ENCODE measurements around the gene CDH4. TPM values are rescaled to one million over a fixed set of nuclear protein-coding genes. Genes with fewer than 3 reads are reported as not detected.

Gene CDH4
- polyA plus RNA-seq, 4 donors, result 0.09 to 4.1 (median 0.25) TPM

- no peaks in the 10 kb centered on the region for H3K4me1 ChIP-seq (ENCODE audit: control insufficient read depth in 3 of 3, insufficient read depth in 2 of 3, low read depth in 1 of 3, low read length in 2 of 3)
Observed at GRCh38 chr20:61720348-61720696, 468.3 kb downstream of the CDH4 start.

GRCh38 chr20:61722146-61722678 is 470.2 kb downstream of the CDH4 start:
- no peaks in the 10 kb centered on the region for H3K36me3 ChIP-seq (ENCODE audit: control insufficient read depth in 3 of 3, insufficient read depth in 2 of 3, low read depth in 1 of 3, low read length in 3 of 3)
- FAIRE-seq, result no peak
- WGBS, 3 donors, result 51 to 66% (median 55%) methylated on average over 8 of the region's 8 CpGs
- no peaks in the 10 kb centered on the region for H3K4me1 ChIP-seq (ENCODE audit: control insufficient read depth in 3 of 3, insufficient read depth in 2 of 3, low read depth in 1 of 3, low read length in 2 of 3)
- no peak for DNase-seq
- no peak overlapping the region for H3K27ac ChIP-seq (ENCODE audit: low read depth in 1 of 3, low read length in 2 of 3)
- H3K9me3 ChIP-seq (ENCODE audit: control insufficient read depth in 2 of 2, insufficient read depth in 1 of 2, low read depth in 1 of 2, low read length in 1 of 2), result no peaks in the 10 kb centered on the region
- no peaks in the 10 kb centered on the region for H3K27me3 ChIP-seq (ENCODE audit: control insufficient read depth in 3 of 3, insufficient read depth in 3 of 3, low read length in 3 of 3)
- H3K4me3 ChIP-seq (ENCODE audit: low read depth in 1 of 3, low read length in 3 of 3), result no peak overlapping the region

More at GRCh38 chr20:61720348-61720696, 468.3 kb downstream of the CDH4 start:
- no peak for FAIRE-seq
- WGBS, 3 donors, result 28 to 54% (median 33%) methylated on average over 4 of the region's 4 CpGs
- no peak overlapping the region for H3K4me3 ChIP-seq (ENCODE audit: low read depth in 1 of 3, low read length in 3 of 3)
- no peak overlapping the region for H3K27ac ChIP-seq (ENCODE audit: low read depth in 1 of 3, low read length in 2 of 3)
- H3K36me3 ChIP-seq (ENCODE audit: control insufficient read depth in 3 of 3, insufficient read depth in 2 of 3, low read depth in 1 of 3, low read length in 3 of 3), result no peaks in the 10 kb centered on the region
- no peaks in the 10 kb centered on the region for H3K27me3 ChIP-seq (ENCODE audit: control insufficient read depth in 3 of 3, insufficient read depth in 3 of 3, low read length in 3 of 3)
- H3K9me3 ChIP-seq (ENCODE audit: control insufficient read depth in 2 of 2, insufficient read depth in 1 of 2, low read depth in 1 of 2, low read length in 1 of 2), result peaks cover 0 to 14% of the 10 kb centered on the region in 2 donors
- DNase-seq, result no peak

GRCh38 chr20:61723529-61724257 is 471.6 kb downstream of the CDH4 start:
- WGBS, 3 donors, result 44 to 62% (median 61%) methylated on average over 10 to 12 of the region's 12 CpGs

GRCh38 chr20:61724376-61724775 is 472.3 kb downstream of the CDH4 start:
- Histone ChIP-seq H3K27me3 (ENCODE audit: control insufficient read depth in 3 of 3, insufficient read depth in 3 of 3, low read length in 3 of 3) (no peaks in the 10 kb centered on the region), H3K4me3 (ENCODE audit: low read depth in 1 of 3, low read length in 3 of 3) (no peak overlapping the region), H3K36me3 (ENCODE audit: control insufficient read depth in 3 of 3, insufficient read depth in 2 of 3, low read depth in 1 of 3, low read length in 3 of 3) (no peaks in the 10 kb centered on the region), H3K27ac (ENCODE audit: low read depth in 1 of 3, low read length in 2 of 3) (no peak overlapping the region), H3K4me1 (ENCODE audit: control insufficient read depth in 3 of 3, insufficient read depth in 2 of 3, low read depth in 1 of 3, low read length in 2 of 3) (no peaks in the 10 kb centered on the region), H3K9me3 (ENCODE audit: control insufficient read depth in 2 of 2, insufficient read depth in 1 of 2, low read depth in 1 of 2, low read length in 1 of 2) (no peaks in the 10 kb centered on the region)
- FAIRE-seq (no peak), DNase-seq (no peak)
- 3 to 14% (median 6%) methylated on average over 4 of the region's 4 CpGs for WGBS, 3 donors

More at GRCh38 chr20:61723529-61724257, 471.6 kb downstream of the CDH4 start:
- no peak for FAIRE-seq
- Histone ChIP-seq H3K36me3 (ENCODE audit: control insufficient read depth in 3 of 3, insufficient read depth in 2 of 3, low read depth in 1 of 3, low read length in 3 of 3) (no peaks in the 10 kb centered on the region), H3K4me1 (ENCODE audit: control insufficient read depth in 3 of 3, insufficient read depth in 2 of 3, low read depth in 1 of 3, low read length in 2 of 3) (no peaks in the 10 kb centered on the region), H3K9me3 (ENCODE audit: control insufficient read depth in 2 of 2, insufficient read depth in 1 of 2, low read depth in 1 of 2, low read length in 1 of 2) (no peaks in the 10 kb centered on the region), H3K27me3 (ENCODE audit: control insufficient read depth in 3 of 3, insufficient read depth in 3 of 3, low read length in 3 of 3) (no peaks in the 10 kb centered on the region), H3K4me3 (ENCODE audit: low read depth in 1 of 3, low read length in 3 of 3) (no peak overlapping the region), H3K27ac (ENCODE audit: low read depth in 1 of 3, low read length in 2 of 3) (no peak overlapping the region)
- no peak for DNase-seq

- FAIRE-seq, result no peak
- DNase-seq, result no peak
- no peaks in the 10 kb centered on the region for H3K36me3 ChIP-seq (ENCODE audit: control insufficient read depth in 3 of 3, insufficient read depth in 2 of 3, low read depth in 1 of 3, low read length in 3 of 3)
Observed at GRCh38 chr20:61725145-61725544, 473.1 kb downstream of the CDH4 start.

GRCh38 chr20:61725966-61726365 is 473.9 kb downstream of the CDH4 start:
- no peak for DNase-seq
- Histone ChIP-seq H3K9me3 (ENCODE audit: control insufficient read depth in 2 of 2, insufficient read depth in 1 of 2, low read depth in 1 of 2, low read length in 1 of 2) (no peaks in the 10 kb centered on the region), H3K27ac (ENCODE audit: low read depth in 1 of 3, low read length in 2 of 3) (no peak overlapping the region), H3K36me3 (ENCODE audit: control insufficient read depth in 3 of 3, insufficient read depth in 2 of 3, low read depth in 1 of 3, low read length in 3 of 3) (no peaks in the 10 kb centered on the region), H3K4me1 (ENCODE audit: control insufficient read depth in 3 of 3, insufficient read depth in 2 of 3, low read depth in 1 of 3, low read length in 2 of 3) (no peaks in the 10 kb centered on the region), H3K4me3 (ENCODE audit: low read depth in 1 of 3, low read length in 3 of 3) (no peak overlapping the region), H3K27me3 (ENCODE audit: control insufficient read depth in 3 of 3, insufficient read depth in 3 of 3, low read length in 3 of 3) (no peaks in the 10 kb centered on the region)
- FAIRE-seq, result no peak
- 72 to 80% (median 78%) methylated on average over 8 of the region's 8 CpGs for WGBS, 3 donors

More at GRCh38 chr20:61725145-61725544, 473.1 kb downstream of the CDH4 start:
- Histone ChIP-seq H3K27me3 (ENCODE audit: control insufficient read depth in 3 of 3, insufficient read depth in 3 of 3, low read length in 3 of 3) (no peaks in the 10 kb centered on the region), H3K27ac (ENCODE audit: low read depth in 1 of 3, low read length in 2 of 3) (no peak overlapping the region), H3K9me3 (ENCODE audit: control insufficient read depth in 2 of 2, insufficient read depth in 1 of 2, low read depth in 1 of 2, low read length in 1 of 2) (no peaks in the 10 kb centered on the region), H3K4me1 (ENCODE audit: control insufficient read depth in 3 of 3, insufficient read depth in 2 of 3, low read depth in 1 of 3, low read length in 2 of 3) (no peaks in the 10 kb centered on the region), H3K4me3 (ENCODE audit: low read depth in 1 of 3, low read length in 3 of 3) (no peak overlapping the region)
- 82 to 92% (median 85%) methylated on average over 8 of the region's 8 CpGs for WGBS, 3 donors

- no peaks in the 10 kb centered on the region for H3K9me3 ChIP-seq (ENCODE audit: control insufficient read depth in 2 of 2, insufficient read depth in 1 of 2, low read depth in 1 of 2, low read length in 1 of 2)
- no peaks in the 10 kb centered on the region for H3K36me3 ChIP-seq (ENCODE audit: control insufficient read depth in 3 of 3, insufficient read depth in 2 of 3, low read depth in 1 of 3, low read length in 3 of 3)
- FAIRE-seq (no peak), DNase-seq (no peak)
- no peak overlapping the region for H3K27ac ChIP-seq (ENCODE audit: low read depth in 1 of 3, low read length in 2 of 3)
- WGBS, 3 donors, result 84 to 89% (median 88%) methylated on average over 5 of the region's 5 CpGs
- no peaks in the 10 kb centered on the region for H3K4me1 ChIP-seq (ENCODE audit: control insufficient read depth in 3 of 3, insufficient read depth in 2 of 3, low read depth in 1 of 3, low read length in 2 of 3)
- H3K4me3 ChIP-seq (ENCODE audit: low read depth in 1 of 3, low read length in 3 of 3), result no peak overlapping the region
- no peaks in the 10 kb centered on the region for H3K27me3 ChIP-seq (ENCODE audit: control insufficient read depth in 3 of 3, insufficient read depth in 3 of 3, low read length in 3 of 3)
Observed at GRCh38 chr20:61726979-61727378, 474.9 kb downstream of the CDH4 start.

GRCh38 chr20:61727761-61728160 is 475.7 kb downstream of the CDH4 start:
- H3K4me1 ChIP-seq (ENCODE audit: control insufficient read depth in 3 of 3, insufficient read depth in 2 of 3, low read depth in 1 of 3, low read length in 2 of 3), result no peaks in the 10 kb centered on the region
- no peak for FAIRE-seq
- H3K36me3 ChIP-seq (ENCODE audit: control insufficient read depth in 3 of 3, insufficient read depth in 2 of 3, low read depth in 1 of 3, low read length in 3 of 3), result no peaks in the 10 kb centered on the region
- H3K9me3 ChIP-seq (ENCODE audit: control insufficient read depth in 2 of 2, insufficient read depth in 1 of 2, low read depth in 1 of 2, low read length in 1 of 2), result no peaks in the 10 kb centered on the region
- no peak for DNase-seq
- WGBS, 3 donors, result 45 to 64% (median 53%) methylated on average over 2 of the region's 2 CpGs
- no peak overlapping the region for H3K4me3 ChIP-seq (ENCODE audit: low read depth in 1 of 3, low read length in 3 of 3)
- no peaks in the 10 kb centered on the region for H3K27me3 ChIP-seq (ENCODE audit: control insufficient read depth in 3 of 3, insufficient read depth in 3 of 3, low read length in 3 of 3)
- no peak overlapping the region for H3K27ac ChIP-seq (ENCODE audit: low read depth in 1 of 3, low read length in 2 of 3)

- 73 to 83% (median 78%) methylated on average over 6 of the region's 6 CpGs for WGBS, 3 donors
- no peak overlapping the region for H3K27ac ChIP-seq (ENCODE audit: low read depth in 1 of 3, low read length in 2 of 3)
- no peaks in the 10 kb centered on the region for H3K9me3 ChIP-seq (ENCODE audit: control insufficient read depth in 2 of 2, insufficient read depth in 1 of 2, low read depth in 1 of 2, low read length in 1 of 2)
- DNase-seq (no peak), FAIRE-seq (no peak)
- no peaks in the 10 kb centered on the region for H3K36me3 ChIP-seq (ENCODE audit: control insufficient read depth in 3 of 3, insufficient read depth in 2 of 3, low read depth in 1 of 3, low read length in 3 of 3)
- no peaks in the 10 kb centered on the region for H3K27me3 ChIP-seq (ENCODE audit: control insufficient read depth in 3 of 3, insufficient read depth in 3 of 3, low read length in 3 of 3)
- H3K4me1 ChIP-seq (ENCODE audit: control insufficient read depth in 3 of 3, insufficient read depth in 2 of 3, low read depth in 1 of 3, low read length in 2 of 3), result no peaks in the 10 kb centered on the region
- H3K4me3 ChIP-seq (ENCODE audit: low read depth in 1 of 3, low read length in 3 of 3), result no peak overlapping the region
Observed at GRCh38 chr20:61728326-61728725, 476.3 kb downstream of the CDH4 start.
